ENCODE data around the gene DPP6. TPM values are rescaled to one million over a fixed set of nuclear protein-coding genes. Genes with fewer than 3 reads are reported as not detected.
A peak's percentile ranks its signal among the peaks of the same experiment; 100 is the strongest.
"Not testable (repeated sequence)": the region's sequence is repeated elsewhere in the genome, so short reads cannot be mapped to it uniquely, and the experiment has no call there.

Gene DPP6
- total RNA-seq, 1 donor from 2014 or later, result 1.2 TPM

- not testable (repeated sequence) for H3K4me3 ChIP-seq (ENCODE audit: low read depth, low read length); DNase-seq (ENCODE audit: low read depth)
These were observed 8.4 kb downstream of the DPP6 start for GRCh38 chr7:154060551-154060950.

GRCh38 chr7:154071833-154072232, 19.6 kb downstream of the DPP6 start:
- H3K4me3 ChIP-seq (ENCODE audit: low read depth, low read length); DNase-seq (ENCODE audit: low read depth): not testable (repeated sequence)
- peak; percentile 48 for TF ChIP-seq CTCF (conservative IDR thresholded peaks at IDR 0.05; ENCODE audit: low read depth, low read length)

- DNase-seq (ENCODE audit: low read depth); H3K4me3 ChIP-seq (ENCODE audit: low read depth, low read length): not testable (repeated sequence)
These were observed 20.4 kb downstream of the DPP6 start for GRCh38 chr7:154072395-154073181.

GRCh38 chr7:154078523-154078922, 26.3 kb downstream of the DPP6 start:
- DNase-seq (ENCODE audit: low read depth); H3K4me3 ChIP-seq (ENCODE audit: low read depth, low read length): not testable (repeated sequence)

- not testable (repeated sequence) for DNase-seq (ENCODE audit: low read depth); H3K4me3 ChIP-seq (ENCODE audit: low read depth, low read length)
These were observed 28.1 kb downstream of the DPP6 start for GRCh38 chr7:154080249-154080648.

GRCh38 chr7:154087037-154087725, 35.0 kb downstream of the DPP6 start:
- not testable (repeated sequence) for DNase-seq (ENCODE audit: low read depth); H3K4me3 ChIP-seq (ENCODE audit: low read depth, low read length)

- not testable (repeated sequence) for DNase-seq (ENCODE audit: low read depth); H3K4me3 ChIP-seq (ENCODE audit: low read depth, low read length)
These were observed 39.9 kb downstream of the DPP6 start for GRCh38 chr7:154092093-154092492.

- H3K4me3 ChIP-seq (ENCODE audit: low read depth, low read length); DNase-seq (ENCODE audit: low read depth): not testable (repeated sequence)
These were observed 43.0 kb downstream of the DPP6 start for GRCh38 chr7:154095201-154095600.

- not testable (repeated sequence) for H3K4me3 ChIP-seq (ENCODE audit: low read depth, low read length); DNase-seq (ENCODE audit: low read depth)
These were observed 52.9 kb downstream of the DPP6 start for GRCh38 chr7:154105063-154105462.

- DNase-seq (ENCODE audit: low read depth); H3K4me3 ChIP-seq (ENCODE audit: low read depth, low read length): not testable (repeated sequence)
These were observed 57.4 kb downstream of the DPP6 start for GRCh38 chr7:154109615-154110014.

GRCh38 chr7:154113732-154114351, 61.6 kb downstream of the DPP6 start:
- H3K4me3 ChIP-seq (ENCODE audit: low read depth, low read length); DNase-seq (ENCODE audit: low read depth): not testable (repeated sequence)

- H3K4me3 ChIP-seq (ENCODE audit: low read depth, low read length); DNase-seq (ENCODE audit: low read depth): not testable (repeated sequence)
These were observed 65.5 kb downstream of the DPP6 start for GRCh38 chr7:154117411-154118390.

- DNase-seq (ENCODE audit: low read depth); H3K4me3 ChIP-seq (ENCODE audit: low read depth, low read length): not testable (repeated sequence)
These were observed 68.6 kb downstream of the DPP6 start for GRCh38 chr7:154120825-154121224.

- not testable (repeated sequence) for DNase-seq (ENCODE audit: low read depth); H3K4me3 ChIP-seq (ENCODE audit: low read depth, low read length)
These were observed 70.5 kb downstream of the DPP6 start for GRCh38 chr7:154122720-154123119.

- not testable (repeated sequence) for DNase-seq (ENCODE audit: low read depth); H3K4me3 ChIP-seq (ENCODE audit: low read depth, low read length)
These were observed 71.2 kb downstream of the DPP6 start for GRCh38 chr7:154123397-154123796.

- DNase-seq (ENCODE audit: low read depth); H3K4me3 ChIP-seq (ENCODE audit: low read depth, low read length): not testable (repeated sequence)
These were observed 76.9 kb downstream of the DPP6 start for GRCh38 chr7:154129142-154129541.

- DNase-seq (ENCODE audit: low read depth); H3K4me3 ChIP-seq (ENCODE audit: low read depth, low read length): not testable (repeated sequence)
These were observed 80.4 kb downstream of the DPP6 start for GRCh38 chr7:154132617-154133016.
